Measurements from ENCODE around the gene BRINP1.

- TF ChIP-seq, protein P1, sequence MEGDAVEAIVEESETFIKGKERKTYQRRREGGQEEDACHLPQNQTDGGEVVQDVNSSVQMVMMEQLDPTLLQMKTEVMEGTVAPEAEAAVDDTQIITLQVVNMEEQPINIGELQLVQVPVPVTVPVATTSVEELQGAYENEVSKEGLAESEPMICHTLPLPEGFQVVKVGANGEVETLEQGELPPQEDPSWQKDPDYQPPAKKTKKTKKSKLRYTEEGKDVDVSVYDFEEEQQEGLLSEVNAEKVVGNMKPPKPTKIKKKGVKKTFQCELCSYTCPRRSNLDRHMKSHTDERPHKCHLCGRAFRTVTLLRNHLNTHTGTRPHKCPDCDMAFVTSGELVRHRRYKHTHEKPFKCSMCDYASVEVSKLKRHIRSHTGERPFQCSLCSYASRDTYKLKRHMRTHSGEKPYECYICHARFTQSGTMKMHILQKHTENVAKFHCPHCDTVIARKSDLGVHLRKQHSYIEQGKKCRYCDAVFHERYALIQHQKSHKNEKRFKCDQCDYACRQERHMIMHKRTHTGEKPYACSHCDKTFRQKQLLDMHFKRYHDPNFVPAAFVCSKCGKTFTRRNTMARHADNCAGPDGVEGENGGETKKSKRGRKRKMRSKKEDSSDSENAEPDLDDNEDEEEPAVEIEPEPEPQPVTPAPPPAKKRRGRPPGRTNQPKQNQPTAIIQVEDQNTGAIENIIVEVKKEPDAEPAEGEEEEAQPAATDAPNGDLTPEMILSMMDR (IDR thresholded peaks at IDR 0.05): no peak
- no peak for TF ChIP-seq POLR2A (IDR thresholded peaks at IDR 0.05)
Observed at GRCh38 chr9:119283078-119283794, 86.0 kb downstream of the BRINP1 start.
